Stromal cell of bone marrow (primary cell): ENCODE data around the gene UBAC1.
"Not testable (repeated sequence)": the region's sequence is repeated elsewhere in the genome, so short reads cannot be mapped to it uniquely, and the experiment has no call there.

Source experiments
- DNase-seq: peaks from one replicate; pipeline ENCODE4 v3.0.0-alpha.2; 2012; ENCODE audit warnings: low read depth

The UBAC1 gene

DNA sequence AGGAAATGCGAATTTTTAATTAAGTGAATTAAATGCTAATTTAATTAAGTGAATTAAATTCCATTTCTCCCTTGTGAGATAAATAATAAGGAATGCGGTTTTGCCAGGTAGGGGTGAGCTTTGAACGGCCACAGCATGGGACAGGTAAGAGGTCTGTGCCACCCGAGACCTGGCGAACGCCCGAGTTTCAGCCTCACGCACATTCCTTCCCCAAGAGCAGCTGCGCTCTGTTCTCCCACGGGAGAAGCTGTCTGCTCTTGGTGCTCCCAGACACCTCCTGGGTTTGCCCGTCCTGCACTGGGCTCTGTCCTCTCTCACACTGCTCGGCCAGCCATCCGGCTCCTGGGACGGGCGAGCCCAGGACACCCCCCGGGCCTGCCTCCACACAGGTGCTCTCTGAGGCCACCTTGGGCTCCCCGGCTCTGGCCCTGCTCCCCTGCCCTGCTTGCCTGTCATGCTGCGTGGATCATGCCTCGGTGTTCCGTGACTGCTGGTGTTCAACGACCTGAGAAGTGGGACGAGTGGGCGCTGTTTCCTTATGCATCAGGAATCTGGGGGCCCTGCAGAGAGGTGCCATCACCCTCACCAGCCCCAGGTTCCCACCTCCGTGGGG lies 40.1 kb downstream of the UBAC1 start:
- DNase-seq = no peak

- DNase-seq = no peak
Measured at GRCh38 chr9:135920256-135920930, 40.8 kb downstream of the UBAC1 start.

DNA sequence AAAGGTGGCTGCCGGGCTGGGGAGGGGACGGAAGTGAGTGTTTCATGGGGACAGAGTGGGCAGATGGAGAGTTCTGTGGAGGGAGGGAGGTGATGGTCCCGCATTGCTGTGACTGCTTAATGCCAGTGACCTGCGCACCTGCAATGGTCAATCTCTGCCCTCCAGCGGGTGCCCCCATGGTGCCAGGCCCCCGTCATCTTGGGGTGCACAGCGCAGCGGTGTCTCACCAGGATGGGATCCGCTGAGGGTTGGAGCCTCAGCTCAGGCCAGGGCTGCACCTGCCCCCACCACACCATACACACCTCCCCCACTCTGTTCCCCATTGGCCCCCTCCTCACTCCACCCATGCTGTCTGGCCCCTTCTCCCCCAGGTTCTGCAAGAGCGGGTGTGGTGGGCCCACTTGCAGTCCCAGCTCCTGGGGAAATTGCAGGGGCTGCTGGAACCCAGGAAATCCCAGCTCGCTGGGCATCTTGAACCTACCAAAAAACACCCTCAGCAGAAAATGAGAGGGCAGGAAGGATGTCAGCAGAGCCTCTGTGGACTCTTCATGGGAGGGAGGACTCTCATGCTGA lies 41.8 kb downstream of the UBAC1 start:
- DNase-seq = no peak

GRCh38 chr9:135916227-135916626 lies 44.9 kb downstream of the UBAC1 start:
- DNase-seq = not testable (repeated sequence)

DNA sequence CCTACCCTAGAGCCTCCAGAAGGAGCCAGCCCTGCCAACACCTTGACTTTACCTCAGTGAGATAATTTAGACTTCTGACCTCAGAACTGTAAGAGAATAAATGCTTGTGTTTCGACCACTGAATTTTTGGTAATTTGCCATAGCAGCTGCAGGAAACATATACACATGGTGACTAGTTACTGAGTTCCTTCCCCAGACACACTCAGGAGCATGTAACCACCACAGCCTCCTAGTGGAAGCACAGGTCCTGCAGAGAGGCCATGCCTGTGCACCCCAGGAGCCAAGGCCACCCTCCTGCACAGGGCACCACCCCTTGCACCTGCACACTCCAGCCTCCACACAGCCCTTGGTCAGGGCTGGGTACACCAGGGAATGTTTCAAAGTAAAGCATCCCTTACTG lies 46.3 kb downstream of the UBAC1 start:
- no peak for DNase-seq

GRCh38 chr9:135911233-135911632 lies 49.9 kb downstream of the UBAC1 start:
- DNase-seq = not testable (repeated sequence)

- DNase-seq = no peak
Measured at GRCh38 chr9:135910757-135911156, 50.4 kb downstream of the UBAC1 start.

DNA sequence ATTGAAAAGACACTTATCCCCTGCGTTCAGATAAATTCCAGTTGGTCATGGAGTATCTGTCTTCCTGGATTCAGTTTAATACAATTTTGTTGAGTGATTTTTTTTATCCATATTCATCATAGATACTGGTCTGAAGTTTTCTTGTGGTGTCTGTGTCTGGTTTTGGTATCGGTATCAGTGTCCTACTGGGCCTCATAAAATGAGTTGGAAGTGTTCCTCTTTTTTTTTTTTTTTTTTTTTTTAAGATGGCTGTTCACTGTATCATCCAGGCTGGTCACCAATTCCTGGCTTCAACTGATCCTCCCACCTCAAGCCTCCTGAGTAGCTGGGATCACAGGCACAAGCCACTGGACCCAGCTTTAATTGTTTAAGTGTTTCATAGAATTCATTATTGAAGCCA lies 51.0 kb downstream of the UBAC1 start:
- no peak for DNase-seq

DNA sequence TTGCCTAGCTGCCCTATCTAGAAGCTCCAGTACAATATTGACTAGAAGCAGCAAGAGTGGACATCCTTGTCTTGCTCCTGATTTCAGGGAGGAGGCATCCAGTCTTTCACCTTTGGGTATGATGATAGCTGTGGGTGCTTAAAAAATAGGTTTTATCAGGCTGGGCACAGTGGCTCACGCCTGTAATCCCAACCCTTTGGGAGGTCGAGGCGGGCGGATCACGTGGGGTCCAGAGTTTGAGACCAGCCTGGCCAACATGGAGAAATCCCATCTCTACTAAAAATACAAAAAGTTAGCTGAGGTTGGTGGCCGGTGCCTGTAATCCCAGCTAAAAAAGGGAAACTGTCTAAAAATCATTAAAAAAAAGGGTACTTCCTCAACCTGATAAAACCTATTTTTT lies 51.8 kb downstream of the UBAC1 start:
- DNase-seq = no peak

- no peak for DNase-seq
Measured at GRCh38 chr9:135908754-135909204, 52.4 kb downstream of the UBAC1 start.

DNA sequence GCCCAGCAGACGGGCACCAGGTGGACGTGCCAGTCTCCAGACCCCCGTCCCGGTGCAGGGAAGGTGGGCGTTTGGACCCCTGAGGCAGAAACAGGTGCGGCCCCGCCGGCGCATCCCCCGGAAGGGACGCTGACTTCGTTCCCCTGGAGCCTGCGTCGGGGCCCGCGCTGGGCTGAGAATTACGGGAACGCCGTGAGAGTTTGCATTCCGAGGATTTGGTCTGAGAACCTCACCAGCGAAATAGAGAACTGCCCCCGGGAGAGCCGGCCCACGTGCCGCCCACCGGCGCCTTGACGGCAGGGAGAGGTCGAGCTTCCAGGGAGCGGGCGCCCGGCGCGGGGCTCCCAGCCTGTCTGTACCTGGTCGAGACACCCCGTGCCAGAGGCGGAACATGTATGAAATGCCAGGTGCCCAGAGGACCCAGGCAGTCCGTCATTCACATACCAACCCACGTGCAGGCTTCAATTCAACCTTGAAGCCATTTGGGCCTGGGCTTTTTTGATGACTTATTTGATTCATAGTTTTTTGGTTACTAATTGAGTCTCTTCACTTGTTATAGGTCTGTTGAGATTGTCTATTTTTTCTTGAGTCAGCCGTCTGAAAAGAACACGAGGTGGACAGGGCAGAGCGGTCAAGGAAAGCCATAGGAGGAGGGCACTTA lies 53.0 kb downstream of the UBAC1 start:
- DNase-seq = no peak

- peak; percentile 79 for DNase-seq
Measured at GRCh38 chr9:135907431-135908092, 53.6 kb downstream of the UBAC1 start, which contains the start of gene CAMSAP1. TSS of gene CAMSAP1 (minus strand) at chr9:135907546. CDS start at chr9:135907159, 387 bp downstream.

GRCh38 chr9:135907006-135907430 lies 54.2 kb downstream of the UBAC1 start:
- no peak for DNase-seq

DNA sequence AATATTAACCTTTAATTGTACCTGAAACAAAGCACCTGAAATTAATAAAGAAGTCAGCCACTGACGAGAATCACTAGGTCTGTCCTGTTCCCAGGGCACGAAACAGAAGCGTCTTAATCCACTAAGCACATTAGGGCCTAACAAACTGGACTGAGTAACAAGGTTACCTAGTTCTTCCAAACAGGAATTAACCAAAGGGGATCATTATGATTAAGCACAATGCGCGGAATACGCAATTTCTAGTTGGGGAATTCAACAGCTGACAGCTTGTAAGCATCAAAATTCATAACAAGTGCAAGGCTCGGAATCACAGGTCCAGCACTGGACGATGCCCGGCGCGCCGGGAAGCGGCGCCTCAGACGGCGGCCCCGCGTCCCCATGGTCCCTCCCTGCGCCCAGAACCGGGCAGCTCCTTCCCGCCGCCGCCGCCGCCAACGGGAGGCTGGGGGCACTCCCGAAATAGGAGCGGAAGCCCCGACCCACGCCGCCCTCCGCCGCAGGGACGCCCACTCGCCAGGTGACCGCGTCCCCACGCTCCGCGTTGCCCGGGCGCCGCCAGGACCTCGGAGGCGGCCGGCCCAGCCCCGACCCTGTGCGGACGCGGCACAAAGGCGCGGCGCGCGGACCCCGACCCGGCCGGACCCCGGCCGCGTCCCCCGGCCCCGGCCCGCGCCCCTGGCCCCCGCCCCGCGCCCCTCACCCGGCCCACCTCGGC lies 54.7 kb downstream of the UBAC1 start:
- DNase-seq = no peak

- peak; percentile 34 for DNase-seq
Measured at GRCh38 chr9:135905380-135906258, 55.6 kb downstream of the UBAC1 start.

- DNase-seq = no peak
Measured at GRCh38 chr9:135903786-135904520, 57.2 kb downstream of the UBAC1 start.

DNA sequence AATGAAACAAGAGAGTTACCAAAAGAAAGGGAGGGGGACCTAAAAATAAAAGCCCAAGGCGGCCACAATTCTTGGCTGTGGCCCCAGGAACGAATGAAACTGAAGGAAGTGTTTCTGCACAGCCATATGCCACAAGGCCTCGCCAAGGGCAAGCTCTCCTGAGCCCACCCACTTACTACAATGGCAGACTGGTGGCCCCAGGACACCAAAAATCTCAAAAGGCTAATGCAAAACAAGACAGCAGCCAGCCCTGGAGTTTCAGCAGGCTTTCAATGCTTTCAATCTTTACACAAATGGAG lies 57.9 kb downstream of the UBAC1 start:
- DNase-seq = no peak

- no peak for DNase-seq
Measured at GRCh38 chr9:135902655-135903357, 58.4 kb downstream of the UBAC1 start.

GRCh38 chr9:135901826-135902225 lies 59.3 kb downstream of the UBAC1 start:
- no peak for DNase-seq
